ENCODE measurements around the gene PLCD3.
A peak's percentile ranks its signal among the peaks of the same experiment; 100 is the strongest.
"Not testable (repeated sequence)": the region's sequence is repeated elsewhere in the genome, so short reads cannot be mapped to it uniquely, and the experiment has no call there.

The PLCD3 gene

DNA sequence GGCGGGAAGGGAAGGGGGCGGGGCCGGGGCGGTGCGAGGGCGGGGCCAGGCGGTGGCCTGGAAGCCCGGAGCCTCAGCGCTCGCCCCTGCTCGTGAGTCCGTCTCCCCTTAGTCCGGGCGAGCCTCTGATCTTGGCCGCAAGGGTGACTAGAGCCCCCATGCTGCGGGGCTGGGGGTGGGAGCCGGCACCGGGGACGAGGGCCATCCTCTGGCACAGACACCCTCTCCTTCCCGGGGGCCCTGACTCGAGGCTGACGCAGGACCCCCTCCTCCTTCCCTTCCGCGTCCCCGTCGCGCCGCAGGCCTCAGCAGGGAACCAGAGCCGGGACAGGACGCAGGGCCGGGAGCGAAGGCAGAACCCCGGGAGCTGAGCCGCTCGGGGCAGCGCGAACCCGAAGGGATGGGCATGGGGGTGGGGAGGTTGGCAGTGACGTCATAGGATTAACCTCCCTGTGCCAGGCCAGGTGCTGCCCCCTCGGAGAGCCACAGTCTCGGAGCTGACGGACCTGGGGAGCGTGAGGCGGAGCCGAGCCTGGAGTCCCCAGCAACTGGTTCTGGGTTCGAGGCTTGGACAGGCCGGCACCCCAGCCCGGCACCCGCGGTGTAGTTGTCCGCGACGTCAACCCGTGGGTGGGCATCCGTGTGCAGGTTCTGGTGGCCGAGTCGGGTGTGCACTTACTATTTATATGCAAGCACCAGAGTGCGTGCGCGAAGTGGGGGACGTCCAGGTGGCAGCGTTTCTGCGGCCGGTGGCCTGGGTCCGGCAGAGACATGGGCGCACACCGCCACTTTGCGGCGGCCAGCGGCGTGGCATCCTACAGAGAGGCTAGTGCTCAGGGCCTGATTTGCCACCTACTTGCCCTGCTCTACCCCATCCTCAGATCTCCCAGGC lies 503 bp upstream of the PLCD3 start:
- peak; percentile 32 for DNase-seq (ENCODE audit: low read depth)

DNA sequence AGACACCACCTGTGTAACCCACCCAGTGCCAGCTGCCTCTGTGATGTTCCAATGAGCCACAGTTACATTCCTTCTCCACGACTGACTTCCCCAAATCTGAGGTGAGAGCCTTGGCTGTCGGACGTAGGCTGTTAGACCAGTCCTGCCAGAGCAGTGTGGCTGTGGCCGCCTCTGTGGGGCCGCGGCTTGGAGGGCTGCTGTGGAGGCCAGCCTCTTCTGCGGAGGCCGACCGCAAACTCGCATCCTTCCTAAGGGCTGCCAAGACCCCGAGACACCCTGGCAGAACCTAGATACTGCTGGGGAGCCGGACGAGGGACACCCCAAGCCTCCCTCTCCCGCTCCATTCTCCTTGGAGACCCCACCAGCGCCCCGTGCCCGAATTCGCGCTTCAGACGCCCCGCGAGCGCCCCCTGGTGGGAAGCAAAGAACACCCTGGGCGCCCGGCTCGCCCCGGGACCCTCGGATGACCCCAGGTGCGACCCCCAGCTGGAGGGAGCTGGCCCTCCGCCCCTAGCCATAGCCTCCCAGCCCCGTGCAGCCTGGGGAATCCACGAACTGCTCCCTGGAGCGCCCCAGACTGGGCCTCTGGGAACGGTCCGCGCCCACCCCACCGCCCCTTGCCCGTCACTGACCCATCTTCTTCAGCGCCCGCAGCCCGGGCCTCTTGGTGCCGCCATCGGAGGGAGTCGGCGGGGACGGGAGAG lies 547 bp downstream of the PLCD3 start:
- no peak for DNase-seq (ENCODE audit: low read depth)

DNA sequence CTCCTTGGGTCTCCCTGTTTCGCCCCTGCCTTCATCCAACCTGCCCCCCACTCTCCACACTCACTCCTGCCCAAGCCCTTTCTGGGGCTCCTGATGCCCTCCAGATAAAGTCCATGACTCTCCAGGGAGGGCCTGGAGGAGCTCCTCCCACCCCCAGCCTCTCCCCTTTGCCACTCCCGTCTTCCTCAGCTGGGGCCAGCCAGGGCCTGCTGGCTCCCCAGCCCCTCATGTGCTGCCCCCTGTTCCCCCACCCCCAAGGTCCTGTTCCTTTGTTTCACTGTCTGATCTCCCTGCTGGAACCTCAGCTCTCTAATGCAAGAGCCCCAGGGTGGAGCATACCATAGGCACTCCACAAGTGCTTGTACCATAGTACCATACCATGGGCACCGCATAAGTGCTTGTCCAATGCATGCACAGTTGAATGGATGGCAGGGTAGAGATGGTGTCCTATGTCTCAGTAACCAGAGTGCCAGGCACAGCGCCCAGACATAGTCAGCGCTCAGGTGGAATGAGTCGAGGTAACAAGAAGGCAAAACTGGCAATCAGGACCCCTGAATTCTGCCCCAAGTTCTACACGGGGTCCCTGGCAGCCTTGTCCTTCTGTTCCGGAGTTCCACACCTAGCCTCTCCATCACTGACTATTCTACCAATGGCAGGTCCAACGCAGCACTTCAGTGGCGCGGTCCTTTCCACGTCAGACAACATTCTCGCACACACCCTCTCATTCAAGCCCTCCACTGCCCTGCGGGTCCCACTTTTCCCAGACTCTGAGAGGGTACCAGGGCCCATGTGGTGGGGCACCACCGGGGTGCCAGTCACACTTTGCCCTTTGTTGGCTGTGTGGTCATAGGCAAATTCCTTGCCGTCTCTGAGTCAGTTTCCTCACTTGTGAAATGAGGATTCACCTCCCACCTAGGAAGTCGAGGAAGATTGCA lies 1.4 kb downstream of the PLCD3 start:
- DNase-seq (ENCODE audit: low read depth), result no peak

DNA sequence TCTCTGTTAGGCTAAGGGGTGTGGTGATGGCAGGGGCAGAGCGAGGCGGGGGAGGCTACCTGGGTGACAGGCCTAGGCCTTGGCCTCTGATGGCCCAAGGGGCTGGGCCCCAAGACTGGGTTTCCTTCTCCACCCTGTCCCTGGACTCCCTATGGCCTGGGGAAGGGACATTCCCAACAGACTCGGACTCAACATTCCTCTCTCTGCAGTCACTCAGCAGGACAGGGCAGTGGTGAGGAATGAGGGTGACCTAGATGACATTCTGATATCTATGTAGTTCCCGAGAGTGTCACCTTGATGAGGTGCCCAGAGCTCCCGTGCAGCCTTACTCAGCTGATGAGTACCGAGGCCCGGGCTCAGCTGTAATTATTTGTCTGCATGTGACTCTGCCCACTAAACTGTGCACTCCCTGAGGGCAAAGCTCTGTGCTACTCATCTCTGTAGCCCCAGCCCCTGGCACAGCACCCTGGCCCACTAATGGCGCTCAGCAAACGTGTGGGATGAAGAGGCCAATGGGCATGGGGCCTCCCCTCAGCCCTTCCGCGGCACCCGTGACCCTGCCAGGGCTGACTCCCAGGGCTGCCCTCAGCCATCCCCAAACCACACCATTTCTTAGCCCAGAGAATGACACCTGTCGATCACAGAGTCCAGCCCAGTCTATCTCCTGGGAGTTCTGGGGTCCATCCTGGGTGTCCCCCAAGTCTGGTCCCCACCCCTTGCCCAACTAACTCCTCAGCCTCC lies 2.2 kb downstream of the PLCD3 start:
- no peak for DNase-seq (ENCODE audit: low read depth)

DNA sequence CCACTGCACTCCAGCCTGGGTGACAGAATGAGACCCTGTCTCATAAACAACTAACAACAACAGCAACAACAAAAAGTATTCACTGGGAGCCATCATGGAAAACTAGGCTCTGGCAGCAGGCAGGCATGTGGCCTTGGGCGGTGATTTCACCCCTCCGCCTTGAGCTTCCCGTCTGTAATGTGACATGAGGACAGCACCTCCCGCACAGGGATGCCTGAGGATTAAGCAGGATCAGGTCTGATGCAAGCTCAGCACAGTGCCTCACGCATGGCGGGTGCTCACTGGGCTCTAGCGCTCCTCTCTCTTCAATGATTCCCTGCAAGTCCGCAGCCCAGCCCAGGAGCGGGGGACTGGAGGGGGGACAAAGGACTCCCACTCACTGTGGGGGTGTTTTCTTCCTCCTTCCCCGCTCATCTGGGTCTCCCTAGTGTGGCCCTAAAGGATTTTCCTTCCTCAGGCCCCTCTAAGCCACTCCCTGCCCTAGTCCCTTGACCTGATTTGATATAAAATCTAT lies 2.8 kb downstream of the PLCD3 start:
- no peak for DNase-seq (ENCODE audit: low read depth)

DNA sequence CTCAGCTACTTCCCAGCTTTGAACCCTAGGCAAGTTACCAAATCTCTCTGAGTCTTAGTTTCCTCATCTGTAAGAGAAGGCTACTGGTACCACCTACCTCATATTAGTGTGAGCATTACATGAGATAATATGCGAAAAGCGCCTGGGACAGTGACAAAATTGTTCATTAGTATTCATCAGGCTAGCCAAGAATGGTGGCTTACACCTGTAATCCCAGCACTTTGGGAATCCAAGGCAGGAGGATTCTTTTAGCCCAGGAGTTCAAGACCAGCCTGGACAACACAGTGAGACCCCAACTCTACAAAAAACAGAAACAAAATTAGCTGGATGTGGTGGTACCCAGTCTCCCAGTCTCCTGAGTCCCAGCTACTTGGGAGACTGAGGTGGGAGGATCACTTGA lies 3.3 kb downstream of the PLCD3 start:
- no peak for DNase-seq (ENCODE audit: low read depth)

DNA sequence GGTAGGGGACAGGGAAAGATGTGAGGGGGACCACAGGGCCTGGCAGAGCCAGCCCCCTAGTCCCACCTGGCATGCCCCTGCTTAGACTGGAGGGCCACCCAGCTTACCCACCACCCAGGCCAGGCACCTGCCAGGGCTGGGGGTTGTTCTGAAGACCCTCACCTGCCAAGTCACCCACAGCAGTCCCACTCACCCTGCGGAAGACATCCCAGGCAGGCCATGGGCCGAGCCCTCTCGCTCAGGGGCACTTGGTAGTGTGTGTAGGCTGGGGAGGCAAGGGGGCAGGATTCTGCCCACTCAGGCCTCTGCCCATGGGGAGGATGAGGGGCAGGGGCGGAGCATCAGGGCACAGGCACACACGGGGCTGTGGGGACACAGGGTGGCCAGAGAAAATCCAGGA lies 4.0 kb downstream of the PLCD3 start:
- no peak for DNase-seq (ENCODE audit: low read depth)

DNA sequence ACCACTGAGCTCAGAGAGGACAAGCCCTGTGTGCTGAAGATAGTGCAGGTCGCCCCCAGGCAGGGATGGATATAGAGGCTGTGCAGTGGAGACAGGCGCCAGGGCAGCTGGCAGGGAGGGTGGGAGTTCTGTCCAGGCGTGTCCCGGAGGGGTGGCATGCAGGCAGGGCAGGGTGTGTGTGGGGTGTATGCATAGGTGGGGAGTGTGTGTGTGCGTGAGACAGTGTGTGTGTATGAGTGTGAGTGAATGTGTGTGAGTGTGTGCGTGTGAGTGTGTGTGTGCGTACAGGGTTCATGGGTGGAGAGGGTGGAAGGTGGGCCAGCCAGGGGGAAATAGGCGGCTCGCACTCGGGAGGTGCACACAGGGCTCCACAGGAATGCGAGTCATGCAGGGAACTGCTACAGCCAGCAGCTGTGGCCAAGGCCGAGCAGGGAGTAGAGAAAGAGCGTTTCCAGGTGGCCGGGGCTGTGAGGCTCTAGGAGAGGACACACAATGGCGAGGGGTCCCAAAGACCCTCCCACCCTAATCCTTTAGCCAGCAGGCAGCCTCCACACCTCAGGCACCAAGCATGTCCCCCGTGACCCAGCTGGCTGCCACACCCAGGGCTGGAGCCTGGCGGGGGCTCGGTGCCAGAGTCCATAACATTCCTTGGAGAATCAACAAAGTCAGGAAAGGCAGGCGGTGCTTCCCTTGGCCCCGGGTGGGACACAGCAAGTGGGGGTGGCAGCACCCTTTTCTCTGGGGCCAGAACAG lies 4.6 kb downstream of the PLCD3 start:
- no peak for DNase-seq (ENCODE audit: low read depth)

DNA sequence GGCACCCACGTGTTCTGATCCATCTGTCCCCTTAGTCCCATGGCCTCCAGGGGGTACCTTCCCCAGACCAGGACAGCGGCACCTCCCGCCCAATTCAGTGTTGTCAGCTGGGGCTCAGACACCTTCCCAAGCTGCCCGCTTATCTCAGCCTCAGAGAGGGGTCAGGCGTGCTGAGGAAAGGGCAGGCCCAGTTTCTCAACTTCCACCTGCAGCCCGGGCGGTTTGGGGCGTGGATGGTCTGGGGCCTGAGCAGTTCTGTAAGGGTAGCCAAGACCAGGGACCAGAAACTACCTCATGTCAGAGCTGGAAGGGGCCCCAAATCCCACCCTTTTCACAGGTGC lies 5.1 kb downstream of the PLCD3 start:
- no peak for DNase-seq (ENCODE audit: low read depth)

DNA sequence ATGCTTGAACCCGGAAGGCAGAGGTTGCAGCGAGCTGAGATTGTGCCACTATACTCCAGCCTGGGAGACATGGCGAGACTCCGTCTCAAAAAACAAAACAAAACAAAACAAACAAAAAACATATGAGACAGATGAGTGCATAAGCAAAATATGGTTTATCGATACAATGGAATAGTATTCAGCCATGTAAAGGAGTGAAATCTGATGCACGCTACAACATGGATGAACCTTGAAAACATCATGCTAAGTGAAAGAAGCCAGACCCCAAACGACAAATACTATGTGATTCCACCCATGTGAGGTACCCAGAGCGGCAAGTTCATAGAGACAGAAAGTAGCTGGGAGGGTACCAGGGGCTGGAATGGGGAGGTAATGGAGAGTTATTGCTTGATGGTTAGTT lies 6.8 kb downstream of the PLCD3 start:
- DNase-seq (ENCODE audit: low read depth), result no peak

DNA sequence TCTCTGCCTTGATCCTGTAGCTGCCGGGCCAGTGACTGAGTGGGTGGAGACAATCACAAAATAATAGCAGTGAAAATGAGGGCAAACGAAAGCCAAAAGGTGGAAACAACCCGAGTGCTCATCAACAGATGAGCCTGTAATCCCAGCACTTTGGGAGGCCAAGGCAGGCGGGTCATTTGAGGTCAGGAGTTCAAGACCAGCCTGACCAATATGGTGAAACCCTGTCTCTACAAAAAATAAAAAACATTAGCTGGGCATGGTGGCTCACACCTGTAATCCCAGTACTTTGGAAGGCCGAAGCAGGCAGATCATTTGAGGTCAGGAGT lies 7.6 kb downstream of the PLCD3 start:
- DNase-seq (ENCODE audit: low read depth), result not testable (repeated sequence)

DNA sequence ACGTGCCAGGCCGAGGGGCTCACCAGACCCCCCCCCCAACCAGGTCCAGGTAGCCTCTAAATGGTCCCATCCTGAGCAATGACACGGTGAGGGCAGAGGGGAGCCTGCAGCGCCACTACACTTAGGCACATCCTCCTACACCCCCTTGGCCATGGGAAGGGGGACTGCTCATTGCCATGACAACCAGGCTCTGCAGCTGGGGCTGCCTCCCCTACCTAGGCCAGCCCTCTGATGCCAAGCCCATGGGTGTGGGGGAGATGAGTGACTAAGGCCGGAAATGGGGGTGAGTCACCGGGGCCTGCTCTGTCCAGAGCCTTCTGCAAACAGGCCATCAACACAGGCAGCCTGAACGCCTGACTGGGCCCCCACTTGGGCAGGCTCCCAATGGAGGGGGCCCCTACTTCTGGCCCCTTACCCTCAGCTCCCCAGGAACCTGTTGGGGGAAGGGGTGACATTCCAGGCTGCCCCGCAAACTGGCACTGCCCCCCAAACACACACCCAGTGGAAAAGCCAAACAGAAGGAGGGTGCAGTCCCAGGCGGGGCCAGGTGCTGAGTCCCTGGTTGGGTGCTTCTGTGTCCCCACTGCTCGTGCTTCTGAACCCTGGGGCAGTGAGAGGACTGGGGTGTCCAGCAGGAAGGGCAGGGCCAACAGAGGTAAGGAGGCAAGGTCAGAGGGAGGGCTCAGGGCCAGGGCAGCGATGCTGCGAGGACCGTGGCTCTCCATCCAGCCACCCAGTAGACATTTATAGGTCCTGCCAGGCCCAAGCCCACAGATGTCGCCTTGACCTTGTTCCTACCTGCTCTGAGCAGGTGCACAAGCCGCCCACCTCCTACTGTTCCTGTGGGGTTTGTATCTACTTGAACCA lies 8.2 kb downstream of the PLCD3 start:
- peak; percentile 67 for DNase-seq (ENCODE audit: low read depth)

DNA sequence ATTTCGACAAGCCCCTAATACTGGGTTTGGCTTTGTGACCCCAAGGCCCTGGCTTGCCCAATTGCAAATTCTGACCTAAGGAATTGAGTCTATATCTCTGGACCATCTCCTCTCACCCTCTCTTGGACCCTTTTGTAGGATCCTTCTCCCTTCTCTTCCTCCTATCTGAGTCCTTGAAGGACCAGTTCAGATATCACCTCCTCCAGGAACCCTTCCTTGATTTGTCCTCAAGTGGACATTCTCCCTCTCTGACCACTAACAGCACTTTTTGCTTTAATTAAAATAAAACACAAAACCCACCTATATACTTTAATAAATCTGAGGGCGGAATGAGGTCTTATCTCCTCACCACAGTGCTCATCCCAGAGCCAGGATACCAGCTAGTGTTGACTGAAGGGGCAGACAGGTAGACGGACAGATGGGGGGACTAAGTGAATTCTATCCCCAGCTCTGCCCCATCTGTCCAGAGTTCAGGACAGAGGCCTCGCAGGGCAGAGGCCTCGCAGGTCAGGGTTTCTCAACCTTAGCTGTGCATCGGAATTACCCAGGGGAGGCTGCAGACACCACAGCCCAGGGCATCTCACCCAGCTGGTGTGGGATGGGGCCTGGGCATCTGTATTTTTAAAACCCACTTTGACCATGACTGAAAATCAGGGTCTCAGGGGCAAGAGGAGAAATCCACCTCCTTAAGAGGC lies 9.1 kb downstream of the PLCD3 start:
- DNase-seq (ENCODE audit: low read depth), result no peak

DNA sequence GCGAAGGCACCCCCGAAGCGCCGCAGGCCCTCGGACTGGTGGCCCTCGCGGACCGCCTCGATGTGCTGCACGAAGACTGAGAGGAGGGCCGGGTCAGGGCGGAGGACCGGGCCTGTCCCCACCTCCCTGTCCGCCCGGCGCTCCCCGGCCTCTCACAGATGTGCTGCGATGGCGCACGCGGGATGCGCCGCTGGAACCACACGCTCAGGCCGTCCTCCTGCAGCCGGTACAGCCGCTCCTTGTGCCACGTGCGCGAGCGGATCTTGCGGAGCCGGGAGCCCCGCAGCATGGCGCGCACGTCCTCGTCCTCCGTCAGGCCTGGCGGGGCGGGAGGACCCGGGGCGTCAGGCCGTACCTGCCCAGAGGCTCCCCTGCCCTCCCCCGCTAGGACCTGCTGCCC lies 11.3 kb downstream of the PLCD3 start:
- no peak for DNase-seq (ENCODE audit: low read depth)

DNA sequence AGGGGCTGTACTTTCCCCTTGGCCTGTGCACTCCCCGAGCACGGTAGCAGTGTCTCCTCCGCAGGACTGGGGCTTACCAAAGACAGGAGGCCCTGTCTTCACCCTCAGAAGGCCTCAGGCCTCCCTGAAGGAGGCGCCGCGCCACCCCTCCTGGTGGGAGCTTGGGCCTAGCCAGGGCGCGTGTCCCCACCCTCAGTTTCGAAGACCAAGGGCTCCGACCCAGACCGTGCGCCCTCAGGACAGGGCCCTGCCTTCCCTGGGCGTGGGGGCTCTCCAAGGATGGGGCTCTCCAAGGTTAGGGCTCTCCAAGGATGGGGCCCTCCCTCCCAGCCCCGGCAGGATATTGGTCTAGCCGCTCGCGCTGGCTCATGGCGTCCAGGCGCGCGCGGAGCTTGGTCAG lies 11.8 kb downstream of the PLCD3 start:
- no peak for DNase-seq (ENCODE audit: low read depth)

DNA sequence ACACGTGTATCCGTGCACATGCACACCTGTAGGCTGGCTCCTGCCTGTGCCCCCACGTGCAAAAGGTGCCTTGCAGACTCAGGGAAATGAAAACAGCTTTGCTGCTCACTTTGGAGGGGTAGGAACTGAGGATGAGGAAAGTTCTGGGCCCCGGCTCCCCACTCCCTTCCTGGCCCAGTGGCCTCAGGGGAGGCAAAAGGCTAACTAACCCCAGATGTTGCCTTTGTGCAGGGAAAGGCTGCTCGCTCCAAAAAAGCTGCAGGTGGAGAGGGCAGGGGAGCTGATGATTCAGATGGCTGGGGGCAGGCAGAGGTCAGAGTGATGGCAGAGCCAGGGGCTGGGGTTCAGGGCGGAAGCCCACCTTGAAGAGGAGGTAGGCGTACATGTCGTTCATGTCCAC lies 12.4 kb downstream of the PLCD3 start:
- DNase-seq (ENCODE audit: low read depth), result no peak

DNA sequence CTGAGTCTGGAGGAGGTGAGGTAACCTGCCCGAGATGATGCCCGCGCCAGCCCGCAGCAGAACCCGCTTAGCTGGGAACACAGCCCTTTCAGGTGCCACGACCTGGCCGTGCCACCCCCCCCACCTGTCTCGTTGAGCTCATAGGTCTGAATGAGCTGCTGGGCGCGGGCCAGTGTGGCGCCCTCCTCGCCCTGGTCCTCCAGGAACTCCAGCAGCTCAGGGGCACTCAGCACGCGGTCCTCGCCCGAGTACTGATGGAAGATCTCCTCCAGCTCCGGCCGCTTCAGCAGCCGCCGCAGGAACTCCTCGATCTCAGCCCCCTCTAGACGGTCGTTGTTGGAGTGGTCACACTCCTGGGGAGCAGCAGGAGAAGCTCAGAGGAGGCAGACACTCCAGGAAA lies 13.6 kb downstream of the PLCD3 start:
- no peak for DNase-seq (ENCODE audit: low read depth)

DNA sequence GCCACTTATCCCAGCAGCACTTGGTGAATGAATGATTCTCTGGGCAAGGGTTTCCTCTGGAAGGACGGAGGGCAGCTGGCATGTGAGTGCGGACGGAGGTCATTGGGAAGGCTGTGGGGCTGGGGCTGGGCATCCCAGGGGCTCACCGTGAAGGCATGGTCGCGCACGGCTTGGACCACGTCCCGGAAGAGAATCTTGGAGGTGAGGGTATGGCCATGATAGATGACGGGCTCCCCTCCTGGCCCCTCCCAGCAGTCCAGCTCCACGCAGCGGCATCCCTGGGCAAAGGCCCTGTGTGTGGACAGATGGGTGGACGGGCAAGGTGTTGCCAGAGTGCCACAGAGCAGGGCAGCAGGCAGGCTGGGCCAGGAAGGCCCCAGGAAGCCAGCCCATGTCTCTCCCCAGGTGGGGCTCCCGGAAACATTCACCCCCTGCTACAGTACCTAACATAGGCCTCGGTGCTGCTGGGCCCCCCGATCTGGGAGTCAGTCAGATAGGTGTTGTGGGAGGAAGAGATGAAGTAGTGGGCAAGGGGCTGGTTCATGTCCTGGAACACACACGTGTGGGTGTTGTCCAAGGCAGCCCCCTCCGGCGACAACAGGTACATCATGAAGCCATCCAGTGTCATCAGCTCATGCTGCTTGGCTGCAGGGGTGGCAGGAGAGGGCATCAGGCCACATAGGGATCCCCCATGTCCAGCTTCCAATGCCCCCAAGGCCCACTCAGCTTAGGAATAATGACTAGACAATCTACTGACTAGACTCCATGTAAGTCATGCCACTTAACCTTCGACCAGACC lies 14.3 kb downstream of the PLCD3 start:
- no peak for DNase-seq (ENCODE audit: low read depth)

DNA sequence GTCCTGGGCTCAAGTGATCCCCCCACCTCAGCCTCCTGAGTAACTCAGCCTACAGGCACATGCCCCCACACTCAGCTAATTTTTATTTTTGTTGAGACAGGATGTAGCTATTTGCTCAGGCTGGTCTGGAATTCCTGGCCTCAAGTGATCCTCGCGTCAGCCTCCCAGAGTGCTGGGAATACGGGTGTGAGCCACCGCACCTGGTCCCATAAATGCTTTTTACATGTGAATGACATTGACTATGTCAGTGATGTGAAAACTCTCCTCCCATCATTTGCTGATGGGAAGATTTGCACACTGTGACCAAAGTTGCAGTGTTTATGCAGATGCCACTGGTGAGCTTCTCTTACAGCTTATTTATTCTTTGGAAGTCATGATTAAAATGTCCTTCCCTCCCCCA lies 15.0 kb downstream of the PLCD3 start:
- no peak for DNase-seq (ENCODE audit: low read depth)
